ENCODE data around the gene QSOX2.

Gene QSOX2

GRCh38 chr9:136280535-136281315 lies 35.1 kb upstream of the QSOX2 start:
- DNase-seq: no peak
- ChIA-PET POLR2A (no interaction called here), CTCF (interaction anchor here (0.8 to 1.4 kb wide), 4 partner anchors 12 to 298 kb away, joined by 3 read pairs; no protein-coding TSS in a partner anchor)
- H3K27ac ChIP-seq (ENCODE audit: insufficient read depth in 1 of 2, low read depth in 1 of 2, low read length in 2 of 2, poor library complexity in 1 of 2, severe bottlenecking in 2 of 2): no peak overlapping the region
- no peaks in the 10 kb centered on the region for H3K9me3 ChIP-seq (ENCODE audit: control extremely low read depth in 1 of 5, control insufficient read depth in 4 of 5, insufficient read depth in 2 of 5, low read depth in 1 of 5, low read length in 4 of 5)
- H3K36me3 ChIP-seq (ENCODE audit: control insufficient read depth in 4 of 4, insufficient read depth in 4 of 4, low read length in 3 of 4): no peaks in the 10 kb centered on the region
- 95% methylated on average over 12 of the region's 16 CpGs for WGBS (ENCODE audit: insufficient coverage)
- H3K4me3 ChIP-seq (ENCODE audit: control insufficient read depth in 1 of 7, extremely low read depth in 1 of 7, insufficient read depth in 4 of 7, low read depth in 2 of 7, low read length in 6 of 7): no peak overlapping the region
- peaks cover 0 to 20% (median 6%) of the 10 kb centered on the region in 4 experiments for H3K4me1 ChIP-seq (ENCODE audit: control extremely low read depth in 1 of 4, control insufficient read depth in 4 of 4, insufficient read depth in 4 of 4, low read length in 3 of 4)
- H3K27me3 ChIP-seq (replicated peaks in 2 of 5; ENCODE audit: control insufficient read depth in 4 of 5, insufficient read depth in 5 of 5, low read length in 4 of 5): peaks cover 0 to 3% (median 0%) of the 10 kb centered on the region in 5 experiments

GRCh38 chr9:136279471-136279870 lies 33.9 kb upstream of the QSOX2 start:
- no peaks in the 10 kb centered on the region for H3K36me3 ChIP-seq (ENCODE audit: control insufficient read depth in 4 of 4, insufficient read depth in 4 of 4, low read length in 3 of 4)
- peaks cover 0 to 3% (median 0%) of the 10 kb centered on the region in 5 experiments for H3K27me3 ChIP-seq (replicated peaks in 2 of 5; ENCODE audit: control insufficient read depth in 4 of 5, insufficient read depth in 5 of 5, low read length in 4 of 5)
- no peak overlapping the region for H3K27ac ChIP-seq (ENCODE audit: insufficient read depth in 1 of 2, low read depth in 1 of 2, low read length in 2 of 2, poor library complexity in 1 of 2, severe bottlenecking in 2 of 2)
- DNase-seq: no peak
- H3K4me3 ChIP-seq (ENCODE audit: control insufficient read depth in 1 of 7, extremely low read depth in 1 of 7, insufficient read depth in 4 of 7, low read depth in 2 of 7, low read length in 6 of 7): no peak overlapping the region
- POLR2A ChIA-PET: no interaction called here
- no peaks in the 10 kb centered on the region for H3K9me3 ChIP-seq (ENCODE audit: control extremely low read depth in 1 of 5, control insufficient read depth in 4 of 5, insufficient read depth in 2 of 5, low read depth in 1 of 5, low read length in 4 of 5)
- WGBS (ENCODE audit: insufficient coverage): 96% methylated on average over 6 of the region's 6 CpGs
- CTCF ChIA-PET: interaction anchor here (1.2 to 2.4 kb wide), 2 partner anchors 13 to 20 kb away, joined by 8 to 21 read pairs; no protein-coding TSS in a partner anchor
- peaks cover 0 to 20% (median 6%) of the 10 kb centered on the region in 4 experiments for H3K4me1 ChIP-seq (ENCODE audit: control extremely low read depth in 1 of 4, control insufficient read depth in 4 of 4, insufficient read depth in 4 of 4, low read length in 3 of 4)

- POLR2A ChIA-PET: no interaction called here
Observed at GRCh38 chr9:136278894-136279293, 33.3 kb upstream of the QSOX2 start.

GRCh38 chr9:136278221-136278620 lies 32.6 kb upstream of the QSOX2 start:
- no peak overlapping the region for H3K4me3 ChIP-seq (ENCODE audit: control insufficient read depth in 1 of 7, extremely low read depth in 1 of 7, insufficient read depth in 4 of 7, low read depth in 2 of 7, low read length in 6 of 7)
- H3K27ac ChIP-seq (ENCODE audit: insufficient read depth in 1 of 2, low read depth in 1 of 2, low read length in 2 of 2, poor library complexity in 1 of 2, severe bottlenecking in 2 of 2): no peak overlapping the region
- no peaks in the 10 kb centered on the region for H3K9me3 ChIP-seq (ENCODE audit: control extremely low read depth in 1 of 5, control insufficient read depth in 4 of 5, insufficient read depth in 2 of 5, low read depth in 1 of 5, low read length in 4 of 5)
- H3K27me3 ChIP-seq (replicated peaks in 2 of 5; ENCODE audit: control insufficient read depth in 4 of 5, insufficient read depth in 5 of 5, low read length in 4 of 5): peaks cover 0 to 3% (median 0%) of the 10 kb centered on the region in 5 experiments
- 93% methylated on average over 8 of the region's 9 CpGs for WGBS (ENCODE audit: insufficient coverage)
- CTCF ChIA-PET: interaction anchor here (0.8 to 2.4 kb wide), 6 partner anchors 11 to 146 kb away, joined by 3 to 21 read pairs (median 4); no protein-coding TSS in a partner anchor
- peaks cover 0 to 13% (median 4%) of the 10 kb centered on the region in 4 experiments for H3K4me1 ChIP-seq (ENCODE audit: control extremely low read depth in 1 of 4, control insufficient read depth in 4 of 4, insufficient read depth in 4 of 4, low read length in 3 of 4)
- H3K36me3 ChIP-seq (ENCODE audit: control insufficient read depth in 4 of 4, insufficient read depth in 4 of 4, low read length in 3 of 4): no peaks in the 10 kb centered on the region
- DNase-seq: no peak
- POLR2A ChIA-PET: no interaction called here

More at GRCh38 chr9:136278894-136279293, 33.3 kb upstream of the QSOX2 start:
- CTCF ChIA-PET: interaction anchor here (1.1 to 2.4 kb wide), 3 partner anchors 12 to 146 kb away, joined by 3 to 21 read pairs (median 8); no protein-coding TSS in a partner anchor
- Histone ChIP-seq H3K9me3 (ENCODE audit: control extremely low read depth in 1 of 5, control insufficient read depth in 4 of 5, insufficient read depth in 2 of 5, low read depth in 1 of 5, low read length in 4 of 5) (no peaks in the 10 kb centered on the region), H3K27me3 (replicated peaks in 2 of 5; ENCODE audit: control insufficient read depth in 4 of 5, insufficient read depth in 5 of 5, low read length in 4 of 5) (peaks cover 0 to 3% (median 0%) of the 10 kb centered on the region in 5 experiments), H3K36me3 (ENCODE audit: control insufficient read depth in 4 of 4, insufficient read depth in 4 of 4, low read length in 3 of 4) (no peaks in the 10 kb centered on the region), H3K27ac (ENCODE audit: insufficient read depth in 1 of 2, low read depth in 1 of 2, low read length in 2 of 2, poor library complexity in 1 of 2, severe bottlenecking in 2 of 2) (no peak overlapping the region), H3K4me3 (ENCODE audit: control insufficient read depth in 1 of 7, extremely low read depth in 1 of 7, insufficient read depth in 4 of 7, low read depth in 2 of 7, low read length in 6 of 7) (no peak overlapping the region), H3K4me1 (ENCODE audit: control extremely low read depth in 1 of 4, control insufficient read depth in 4 of 4, insufficient read depth in 4 of 4, low read length in 3 of 4) (peaks cover 0 to 19% (median 6%) of the 10 kb centered on the region in 4 experiments)
- WGBS (ENCODE audit: insufficient coverage): no CpG with 5 or more reads among the region's 1 CpG
- DNase-seq: no peak

- CTCF ChIA-PET: interaction anchor here (0.8 to 2.4 kb wide), 6 partner anchors 11 to 145 kb away, joined by 3 to 21 read pairs (median 4); no protein-coding TSS in a partner anchor
- peaks cover 0 to 10% (median 3%) of the 10 kb centered on the region in 4 experiments for H3K4me1 ChIP-seq (ENCODE audit: control extremely low read depth in 1 of 4, control insufficient read depth in 4 of 4, insufficient read depth in 4 of 4, low read length in 3 of 4)
- WGBS (ENCODE audit: insufficient coverage): 94% methylated on average over 12 of the region's 14 CpGs
- H3K27me3 ChIP-seq (replicated peaks in 2 of 5; ENCODE audit: control insufficient read depth in 4 of 5, insufficient read depth in 5 of 5, low read length in 4 of 5): peaks cover 0 to 3% (median 0%) of the 10 kb centered on the region in 5 experiments
- no peaks in the 10 kb centered on the region for H3K9me3 ChIP-seq (ENCODE audit: control extremely low read depth in 1 of 5, control insufficient read depth in 4 of 5, insufficient read depth in 2 of 5, low read depth in 1 of 5, low read length in 4 of 5)
- no peak overlapping the region for H3K4me3 ChIP-seq (ENCODE audit: control insufficient read depth in 1 of 7, extremely low read depth in 1 of 7, insufficient read depth in 4 of 7, low read depth in 2 of 7, low read length in 6 of 7)
- no peak overlapping the region for H3K27ac ChIP-seq (ENCODE audit: insufficient read depth in 1 of 2, low read depth in 1 of 2, low read length in 2 of 2, poor library complexity in 1 of 2, severe bottlenecking in 2 of 2)
- no peaks in the 10 kb centered on the region for H3K36me3 ChIP-seq (ENCODE audit: control insufficient read depth in 4 of 4, insufficient read depth in 4 of 4, low read length in 3 of 4)
- no peak for DNase-seq
- POLR2A ChIA-PET: no interaction called here
Observed at GRCh38 chr9:136277746-136278145, 32.1 kb upstream of the QSOX2 start.

- no peaks in the 10 kb centered on the region for H3K9me3 ChIP-seq (ENCODE audit: control extremely low read depth in 1 of 5, control insufficient read depth in 4 of 5, insufficient read depth in 2 of 5, low read depth in 1 of 5, low read length in 4 of 5)
- no peaks in the 10 kb centered on the region for H3K4me1 ChIP-seq (ENCODE audit: control extremely low read depth in 1 of 4, control insufficient read depth in 4 of 4, insufficient read depth in 4 of 4, low read length in 3 of 4)
- H3K36me3 ChIP-seq (ENCODE audit: control insufficient read depth in 4 of 4, insufficient read depth in 4 of 4, low read length in 3 of 4): no peaks in the 10 kb centered on the region
- H3K27ac ChIP-seq (ENCODE audit: insufficient read depth in 1 of 2, low read depth in 1 of 2, low read length in 2 of 2, poor library complexity in 1 of 2, severe bottlenecking in 2 of 2): no peak overlapping the region
- no peak for DNase-seq
- WGBS (ENCODE audit: insufficient coverage): 96% methylated on average over 7 of the region's 11 CpGs
- H3K4me3 ChIP-seq (ENCODE audit: control insufficient read depth in 1 of 7, extremely low read depth in 1 of 7, insufficient read depth in 4 of 7, low read depth in 2 of 7, low read length in 6 of 7): no peak overlapping the region
- ChIA-PET CTCF (interaction anchor here (1.8 to 2.8 kb wide), 2 partner anchors 8 to 51 kb away, joined by 5 to 6 read pairs; no protein-coding TSS in a partner anchor), POLR2A (no interaction called here)
- peaks cover 0 to 3% (median 0%) of the 10 kb centered on the region in 5 experiments for H3K27me3 ChIP-seq (replicated peaks in 2 of 5; ENCODE audit: control insufficient read depth in 4 of 5, insufficient read depth in 5 of 5, low read length in 4 of 5)
Observed at GRCh38 chr9:136276716-136277115, 31.1 kb upstream of the QSOX2 start.
